Measurements from ENCODE around the gene COL5A1. TPM values are rescaled to one million over a fixed set of nuclear protein-coding genes. Genes with fewer than 3 reads are reported as not detected.

COL5A1 gene
- total RNA-seq, 4 donors from 2014 or later, result 8.4 to 14.7 (median 11.3) TPM

- TF ChIP-seq, protein P1, sequence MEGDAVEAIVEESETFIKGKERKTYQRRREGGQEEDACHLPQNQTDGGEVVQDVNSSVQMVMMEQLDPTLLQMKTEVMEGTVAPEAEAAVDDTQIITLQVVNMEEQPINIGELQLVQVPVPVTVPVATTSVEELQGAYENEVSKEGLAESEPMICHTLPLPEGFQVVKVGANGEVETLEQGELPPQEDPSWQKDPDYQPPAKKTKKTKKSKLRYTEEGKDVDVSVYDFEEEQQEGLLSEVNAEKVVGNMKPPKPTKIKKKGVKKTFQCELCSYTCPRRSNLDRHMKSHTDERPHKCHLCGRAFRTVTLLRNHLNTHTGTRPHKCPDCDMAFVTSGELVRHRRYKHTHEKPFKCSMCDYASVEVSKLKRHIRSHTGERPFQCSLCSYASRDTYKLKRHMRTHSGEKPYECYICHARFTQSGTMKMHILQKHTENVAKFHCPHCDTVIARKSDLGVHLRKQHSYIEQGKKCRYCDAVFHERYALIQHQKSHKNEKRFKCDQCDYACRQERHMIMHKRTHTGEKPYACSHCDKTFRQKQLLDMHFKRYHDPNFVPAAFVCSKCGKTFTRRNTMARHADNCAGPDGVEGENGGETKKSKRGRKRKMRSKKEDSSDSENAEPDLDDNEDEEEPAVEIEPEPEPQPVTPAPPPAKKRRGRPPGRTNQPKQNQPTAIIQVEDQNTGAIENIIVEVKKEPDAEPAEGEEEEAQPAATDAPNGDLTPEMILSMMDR (IDR thresholded peaks at IDR 0.05), result no peak
- no peak for TF ChIP-seq POLR2A (IDR thresholded peaks at IDR 0.05)
Observed at GRCh38 chr9:134614256-134614655, 27.3 kb upstream of the COL5A1 start.

DNA sequence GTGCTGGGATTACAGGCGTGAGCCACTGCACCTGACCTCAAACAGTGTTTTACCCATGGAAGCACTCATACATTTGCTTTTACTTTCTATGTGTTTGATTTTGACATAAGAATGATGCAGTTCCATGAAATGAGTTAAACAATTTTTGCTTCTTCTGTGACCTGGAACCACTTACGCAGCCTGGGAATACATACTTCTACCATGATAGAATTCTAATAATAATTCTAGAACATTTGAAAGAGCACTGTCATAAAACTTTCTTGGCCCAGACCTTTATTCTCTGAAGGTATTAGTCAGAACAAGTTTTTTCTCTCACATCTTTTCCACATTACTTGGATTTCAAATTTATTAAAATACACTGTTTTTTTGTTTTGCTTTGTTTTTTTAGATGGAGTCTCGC lies 25.3 kb upstream of the COL5A1 start:
- TF ChIP-seq, protein P1 (IDR thresholded peaks at IDR 0.05), result no peak
- no peak for TF ChIP-seq POLR2A (IDR thresholded peaks at IDR 0.05)
- DNase-seq (ENCODE audit: low spot score in 2 of 2), result no peak
- 70 to 72% methylated on average over 3 of the region's 3 CpGs for WGBS, 2 donors
- intact Hi-C loops (cut with DNase I; ENCODE audit: low total_unique reads), result no loop called here
- H3K4me3 ChIP-seq (ENCODE audit: low read depth, poor library complexity, severe bottlenecking), result no peak overlapping the region

More at GRCh38 chr9:134614256-134614655, 27.3 kb upstream of the COL5A1 start:
- WGBS, 2 donors, result 86 to 92% methylated on average over 3 of the region's 3 CpGs
- no peak for DNase-seq (ENCODE audit: low spot score in 2 of 2)
- no peak overlapping the region for H3K4me3 ChIP-seq (ENCODE audit: low read depth, poor library complexity, severe bottlenecking)
- intact Hi-C loops (cut with DNase I; ENCODE audit: low total_unique reads), result no loop called here

DNA sequence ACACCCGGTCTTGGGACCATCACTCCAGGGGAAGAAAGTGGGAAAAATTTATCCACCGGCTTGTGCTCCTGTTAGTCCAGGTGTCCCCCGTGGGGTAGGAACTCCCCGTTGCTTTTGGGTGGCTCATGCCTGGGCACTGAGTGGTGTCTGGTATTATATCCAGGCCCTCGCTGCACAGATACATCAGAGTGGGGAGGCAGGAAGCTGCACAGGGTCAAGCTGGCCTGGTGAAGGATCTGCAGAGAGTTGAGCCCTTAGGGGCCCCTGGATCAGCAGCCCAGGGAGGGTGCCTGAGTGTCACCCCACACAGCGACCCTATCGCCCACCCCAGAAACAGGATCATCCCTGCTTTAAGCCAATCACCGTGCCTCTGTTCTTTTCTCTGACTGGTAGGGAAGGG lies 24.4 kb upstream of the COL5A1 start:
- intact Hi-C loops (cut with DNase I; ENCODE audit: low total_unique reads), result no loop called here
- no peak overlapping the region for H3K4me3 ChIP-seq (ENCODE audit: low read depth, poor library complexity, severe bottlenecking)
- 85 to 96% methylated on average over 8 of the region's 8 CpGs for WGBS, 2 donors
- peak in 1 of 2 donors; percentile 78 for DNase-seq (ENCODE audit: low spot score in 2 of 2)
- TF ChIP-seq POLR2A (IDR thresholded peaks at IDR 0.05), result no peak
- TF ChIP-seq, protein P1 (IDR thresholded peaks at IDR 0.05), result no peak

- WGBS, 2 donors, result 69 to 74% methylated on average over 8 of the region's 8 CpGs
- TF ChIP-seq, protein P1 (IDR thresholded peaks at IDR 0.05), result no peak
- no peak for TF ChIP-seq POLR2A (IDR thresholded peaks at IDR 0.05)
Observed at GRCh38 chr9:134617836-134618162, 23.8 kb upstream of the COL5A1 start.

DNA sequence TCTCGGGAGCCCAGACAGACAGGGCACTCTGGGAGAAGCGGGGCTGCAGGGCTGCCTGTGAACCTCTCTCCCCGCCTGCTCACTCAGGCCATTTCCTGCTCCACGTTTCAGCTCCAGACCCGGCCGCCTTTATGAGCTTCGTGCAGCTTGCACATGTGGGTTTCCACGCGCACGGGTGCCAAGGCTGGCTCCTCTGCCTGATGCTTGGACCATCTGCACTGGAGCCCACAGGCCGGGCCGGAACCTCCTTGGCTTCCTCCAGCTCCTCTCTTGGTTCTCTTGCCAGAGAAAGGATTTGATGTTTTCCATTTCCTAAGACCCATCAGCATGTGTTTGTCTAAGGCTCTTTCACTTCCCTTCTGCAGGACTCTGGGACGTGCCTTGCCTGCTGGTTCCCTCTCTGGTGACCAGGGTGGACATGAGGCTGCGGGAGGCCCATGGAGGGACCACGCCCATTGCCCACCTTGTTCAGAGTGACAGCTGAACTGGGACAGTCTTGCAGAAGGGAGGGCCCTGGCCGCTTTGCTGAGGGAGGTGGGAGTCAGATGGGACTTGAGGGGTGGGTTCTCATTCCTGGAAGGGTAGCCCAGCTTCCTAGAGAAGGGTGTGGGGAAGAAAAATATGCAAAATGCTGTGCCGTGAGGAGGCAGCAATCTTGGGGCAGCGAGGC lies 23.3 kb upstream of the COL5A1 start:
- 43 to 64% methylated on average over 18 of the region's 18 CpGs for WGBS, 2 donors
- TF ChIP-seq, protein P1 (IDR thresholded peaks at IDR 0.05), result no peak
- no peak for TF ChIP-seq POLR2A (IDR thresholded peaks at IDR 0.05)
- H3K4me3 ChIP-seq (ENCODE audit: low read depth, poor library complexity, severe bottlenecking), result no peak overlapping the region
- intact Hi-C loops (cut with DNase I; ENCODE audit: low total_unique reads), result no loop called here
- DNase-seq (ENCODE audit: low spot score in 2 of 2), result peak in 1 of 2 donors; percentile 86

More at GRCh38 chr9:134617836-134618162, 23.8 kb upstream of the COL5A1 start:
- DNase-seq (ENCODE audit: low spot score in 2 of 2), result no peak
- intact Hi-C loops (cut with DNase I; ENCODE audit: low total_unique reads), result no loop called here
- H3K4me3 ChIP-seq (ENCODE audit: low read depth, poor library complexity, severe bottlenecking), result no peak overlapping the region
